B cell (primary cell): ENCODE results near the gene DNAAF6. TPM values are rescaled to one million over a fixed set of nuclear protein-coding genes. Genes with fewer than 3 reads are reported as not detected.

Experiments used
- ATAC-seq: fragments of 200-7000 bp; cut with Tn5 transposase; one replicate; pipeline ENCODE4 v1.10.0; 2021; ENCODE audit warnings: low read depth, mild to moderate bottlenecking, moderate number of reproducible peaks, moderate library complexity
- CTCF ChIA-PET: fragments of 350-600 bp; sonication (Branson Sonifier 250); formaldehyde crosslinking; loops from one replicate; lab custom pipeline; 2021; ENCODE audit warnings: antibody characterized with exemption, inconsistent platforms; lab: Charles Lee
- POLR2A ChIA-PET: fragments of 350-600 bp; sonication (Branson Sonifier 250); formaldehyde crosslinking; loops from one replicate; lab custom pipeline; 2021; ENCODE audit warnings: antibody characterized with exemption; lab: Charles Lee
- DNase-seq: peaks from one replicate; pipeline ENCODE4 v3.0.0; 2013
- H2AFZ ChIP-seq: 2 replicates; pipeline ENCODE4 v1.6.1; 2012; ENCODE audit warnings: mild to moderate bottlenecking, low read depth, low read length; ENCODE audit not compliant: insufficient read depth, poor library complexity, severe bottlenecking
- H3K27ac ChIP-seq, 2 donors: 1 replicate in 1 of 2; 2 replicates in 1 of 2; pipeline ENCODE4 v1.5.1; 2012 to 2013; ENCODE audit warnings: low read length in 2 of 2, mild to moderate bottlenecking in 2 of 2, moderate library complexity in 1 of 2
- H3K27me3 ChIP-seq, 4 experiments: fragments of 200-600 bp in 1 of 4; sonication (generic) in 1 of 4; replicated peaks in 1 of 4; 1 replicate in 2 of 4; 2 replicates in 2 of 4; pipeline versions ENCODE4 v1.6.1 to v1.7.0; 2013 to 2016; ENCODE audit warnings: low read length in 3 of 4, mild to moderate bottlenecking in 2 of 4, mixed read lengths in 1 of 4, moderate library complexity in 1 of 4; ENCODE audit not compliant: insufficient read depth in 4 of 4, control insufficient read depth in 3 of 4; ENCODE audit errors: control extremely low read depth in 1 of 4
- H3K36me3 ChIP-seq, 2 experiments: replicated peaks in 1 of 2; 1 replicate in 1 of 2; 2 replicates in 1 of 2; pipeline versions ENCODE4 v1.6.1 to v1.7.1; 2013; ENCODE audit warnings: low read length in 1 of 2; ENCODE audit not compliant: insufficient read depth in 2 of 2, control insufficient read depth in 1 of 2; ENCODE audit errors: control extremely low read depth in 1 of 2, extremely low read depth in 1 of 2
- H3K4me1 ChIP-seq, 2 donors: fragments of 200-600 bp in 1 of 2; sonication (generic) in 1 of 2; 1 replicate in 1 of 2; 2 replicates in 1 of 2; pipeline versions ENCODE4 v1.5.1 to v1.6.1; 2013 to 2017; ENCODE audit warnings: low read length in 2 of 2; ENCODE audit not compliant: control insufficient read depth in 2 of 2, insufficient read depth in 2 of 2
- H3K4me2 ChIP-seq: replicated peaks from 2 replicates; pipeline ENCODE3; 2012; ENCODE audit warnings: mild to moderate bottlenecking, low read depth, low read length; ENCODE audit not compliant: poor library complexity, severe bottlenecking
- H3K4me3 ChIP-seq, 5 experiments: fragments of 200-600 bp in 1 of 5; sonication (generic) in 1 of 5; 1 replicate in 3 of 5; 2 replicates in 2 of 5; pipeline versions ENCODE4 v1.5.1 to v1.7.0; 2011 to 2016; ENCODE audit warnings: low read length in 4 of 5, mild to moderate bottlenecking in 4 of 5, low read depth in 2 of 5, control low read depth in 1 of 5, moderate library complexity in 1 of 5; ENCODE audit not compliant: insufficient read depth in 1 of 5; ENCODE audit errors: control extremely low read depth in 1 of 5, extremely low read depth in 1 of 5
- H3K79me2 ChIP-seq: fragments of 200-600 bp; sonication (generic); one replicate; pipeline ENCODE4 v1.6.0; 2016; ENCODE audit warnings: low read length; ENCODE audit not compliant: control insufficient read depth, insufficient read depth
- H3K9ac ChIP-seq: fragments of 200-600 bp; sonication (generic); 2 replicates; pipeline ENCODE4 v1.6.1; 2017; ENCODE audit warnings: mild to moderate bottlenecking, low read length, moderate library complexity
- H3K9me3 ChIP-seq, 3 donors: one replicate each; pipeline versions ENCODE4 v1.6.1 to v1.7.1; 2013; ENCODE audit warnings: low read length in 2 of 3; ENCODE audit not compliant: control insufficient read depth in 2 of 3, insufficient read depth in 1 of 3; ENCODE audit errors: control extremely low read depth in 1 of 3
- H4K20me1 ChIP-seq: 2 replicates; pipeline ENCODE4 v1.6.0; 2012; ENCODE audit warnings: mild to moderate bottlenecking, low read length; ENCODE audit not compliant: insufficient read depth, control insufficient read depth, poor library complexity, severe bottlenecking
- H3K27ac Mint-ChIP-seq: one replicate; pipeline ENCODE4 v1.8.0; 2021; ENCODE audit warnings: mixed read lengths
- H3K27me3 Mint-ChIP-seq: one replicate; pipeline ENCODE4 v1.8.0; 2021; ENCODE audit warnings: mixed read lengths
- H3K4me1 Mint-ChIP-seq: one replicate; pipeline ENCODE4 v1.8.0; 2021; ENCODE audit warnings: mixed read lengths
- H3K4me3 Mint-ChIP-seq: one replicate; pipeline ENCODE4 v1.8.0; 2021; ENCODE audit warnings: mixed read lengths
- H3K9me3 Mint-ChIP-seq: one replicate; pipeline ENCODE4 v1.8.0; 2022; ENCODE audit warnings: mixed read lengths; ENCODE audit not compliant: insufficient read depth
- EZH2 ChIP-seq: IDR thresholded peaks from 2 replicates; pipeline ENCODE4 v1.6.1; 2012; ENCODE audit warnings: borderline replicate concordance, low read depth, mild to moderate bottlenecking, moderate library complexity, low read length; ENCODE audit not compliant: insufficient read depth, poor library complexity, severe bottlenecking
- WGBS: methylation state at CpG from one replicate; pipeline ENCODE4 v1.1.5; 2013; ENCODE audit warnings: missing lambda C conversion rate; ENCODE audit not compliant: insufficient coverage; 5-methylcytosine and 5-hydroxymethylcytosine counted together
- intact Hi-C: fragments of 100-400 bp; cut with micrococcal nuclease; formaldehyde crosslinking; loops from one replicate; pipeline ENCODE4 v1.10.0; 2022
- polyA plus RNA-seq: library from polyadenylated mRNA; depleted of rRNA; stranded (reverse); fragments of >200 nt; gene quantifications from 2 replicates; pipeline ENCODE4 v1.2.3, GENCODE V29; 2012
- total RNA-seq, 2 donors: library from RNA; stranded (reverse); fragments of 120-200 nt in 1 of 2; gene quantifications; 1 replicate in 1 of 2; 2 replicates in 1 of 2; pipeline versions ENCODE4 v1.2.3 to v1.2.4, GENCODE V29; 2013 to 2022
- TF ChIP-seq, protein P1 (sequence below): fragments of 200-600 bp; IDR thresholded peaks from one replicate; pipeline ENCODE4 v1.8.0; 2022; ENCODE audit warnings: antibody characterized with exemption, mild to moderate bottlenecking

DNAAF6 gene
- total and polyA plus RNA-seq, 2 donors (not counting 1 experiment from before 2014, with no cell fraction given) = not detected

DNA sequence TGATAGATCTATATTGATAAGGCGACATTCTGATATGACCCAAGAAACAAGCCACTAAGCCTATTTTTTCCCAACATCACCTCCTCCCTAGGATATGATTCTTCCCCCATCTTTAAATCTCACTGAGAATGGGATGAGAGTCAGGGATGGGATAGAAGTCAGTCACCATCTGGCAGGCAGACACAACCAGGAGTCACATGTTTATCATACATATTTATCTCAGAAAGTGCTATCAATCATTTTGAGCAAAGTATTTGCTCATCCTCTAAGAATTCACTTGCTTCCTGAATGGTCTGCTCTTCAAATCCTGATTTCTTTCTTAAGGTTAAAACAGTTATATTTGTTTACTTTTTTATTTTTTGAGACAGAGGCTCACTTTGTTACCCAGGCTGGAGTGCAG is 20.3 kb downstream of the DNAAF6 start:
- DNase-seq = no peak
- peaks cover 5% of the 10 kb centered on the region for H3K4me1 Mint-ChIP-seq
- intact Hi-C loops = no loop called here

DNA sequence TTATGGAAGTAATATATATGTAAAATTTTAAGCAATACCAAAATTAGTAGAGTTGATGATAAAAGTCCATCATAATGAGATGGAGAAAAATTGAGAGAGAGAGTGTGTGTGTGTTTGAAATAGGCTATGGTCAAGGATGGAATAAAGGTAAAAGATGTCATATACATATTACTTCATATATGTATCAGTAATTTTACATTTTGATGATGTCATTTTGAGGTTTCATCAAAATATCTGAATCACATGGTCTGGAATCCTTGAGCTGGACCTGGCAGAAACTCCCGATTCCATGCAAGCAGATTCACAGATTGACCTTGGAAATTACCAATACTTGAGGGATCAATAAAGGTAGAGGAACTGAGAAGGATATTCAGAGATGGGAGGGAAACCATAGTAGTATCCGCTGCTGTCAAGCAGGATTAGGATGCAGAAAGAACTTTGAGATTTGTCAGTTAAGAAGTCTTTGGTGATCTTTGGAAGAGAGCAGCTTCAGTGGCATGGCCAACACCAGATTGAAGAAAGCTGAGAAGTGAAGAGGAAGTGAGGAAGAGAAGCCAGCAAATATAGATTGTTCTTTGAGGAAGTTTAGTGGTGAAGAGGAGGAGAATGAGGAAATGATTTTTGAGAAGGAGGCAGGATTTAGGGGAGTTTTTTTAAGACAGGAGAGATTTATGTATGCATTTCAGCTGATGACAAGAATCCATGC is 21.5 kb downstream of the DNAAF6 start:
- H3K27ac Mint-ChIP-seq = no peak overlapping the region
- peaks cover 5% of the 10 kb centered on the region for H3K4me1 Mint-ChIP-seq
- H3K9ac ChIP-seq = no peak overlapping the region
- DNase-seq (no peak), ATAC-seq (no peak)
- H3K9me3 Mint-ChIP-seq = no peaks in the 10 kb centered on the region
- no peak overlapping the region for H3K4me2 ChIP-seq
- no peak overlapping the region for H2AFZ ChIP-seq
- no peak overlapping the region for H3K4me3 Mint-ChIP-seq
- ChIA-PET POLR2A (no interaction called here), CTCF (interaction anchor here (0.7 kb wide), 1 partner anchor 328 kb away, joined by 3 read pairs; no protein-coding TSS in a partner anchor)
- 100% methylated on average over 1 of the region's 2 CpGs for WGBS
- no peaks in the 10 kb centered on the region for H3K9me3 ChIP-seq
- H3K4me1 ChIP-seq = no peaks in the 10 kb centered on the region
- H4K20me1 ChIP-seq = no peaks in the 10 kb centered on the region
- H3K36me3 ChIP-seq = no peaks in the 10 kb centered on the region
- H3K27me3 Mint-ChIP-seq = no peaks in the 10 kb centered on the region
- H3K27ac ChIP-seq = no peak overlapping the region
- no peaks in the 10 kb centered on the region for H3K27me3 ChIP-seq
- no peak overlapping the region for H3K4me3 ChIP-seq
- intact Hi-C loops = no loop called here
- no peaks in the 10 kb centered on the region for H3K79me2 ChIP-seq
- TF ChIP-seq EZH2 = no peak
- TF ChIP-seq, protein P1, sequence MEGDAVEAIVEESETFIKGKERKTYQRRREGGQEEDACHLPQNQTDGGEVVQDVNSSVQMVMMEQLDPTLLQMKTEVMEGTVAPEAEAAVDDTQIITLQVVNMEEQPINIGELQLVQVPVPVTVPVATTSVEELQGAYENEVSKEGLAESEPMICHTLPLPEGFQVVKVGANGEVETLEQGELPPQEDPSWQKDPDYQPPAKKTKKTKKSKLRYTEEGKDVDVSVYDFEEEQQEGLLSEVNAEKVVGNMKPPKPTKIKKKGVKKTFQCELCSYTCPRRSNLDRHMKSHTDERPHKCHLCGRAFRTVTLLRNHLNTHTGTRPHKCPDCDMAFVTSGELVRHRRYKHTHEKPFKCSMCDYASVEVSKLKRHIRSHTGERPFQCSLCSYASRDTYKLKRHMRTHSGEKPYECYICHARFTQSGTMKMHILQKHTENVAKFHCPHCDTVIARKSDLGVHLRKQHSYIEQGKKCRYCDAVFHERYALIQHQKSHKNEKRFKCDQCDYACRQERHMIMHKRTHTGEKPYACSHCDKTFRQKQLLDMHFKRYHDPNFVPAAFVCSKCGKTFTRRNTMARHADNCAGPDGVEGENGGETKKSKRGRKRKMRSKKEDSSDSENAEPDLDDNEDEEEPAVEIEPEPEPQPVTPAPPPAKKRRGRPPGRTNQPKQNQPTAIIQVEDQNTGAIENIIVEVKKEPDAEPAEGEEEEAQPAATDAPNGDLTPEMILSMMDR = no peak

More for the DNA sequence above, 20.3 kb downstream of the DNAAF6 start:
- Mint-ChIP-seq H3K27ac (no peak overlapping the region), H3K27me3 (no peaks in the 10 kb centered on the region), H3K4me3 (no peak overlapping the region), H3K9me3 (no peaks in the 10 kb centered on the region)
- no peak overlapping the region for H2AFZ ChIP-seq
- H3K9me3 ChIP-seq = no peaks in the 10 kb centered on the region
- no peak overlapping the region for H3K27ac ChIP-seq
- no peak overlapping the region for H3K4me2 ChIP-seq
- no peaks in the 10 kb centered on the region for H3K36me3 ChIP-seq
- ChIA-PET POLR2A (no interaction called here), CTCF (no interaction called here)
- ATAC-seq = no peak
- H3K79me2 ChIP-seq = no peaks in the 10 kb centered on the region
- no peak overlapping the region for H3K4me3 ChIP-seq
- no peak overlapping the region for H3K9ac ChIP-seq
- no peaks in the 10 kb centered on the region for H3K4me1 ChIP-seq
- WGBS = no CpG with 5 or more reads among the region's 1 CpG
- no peaks in the 10 kb centered on the region for H3K27me3 ChIP-seq
- H4K20me1 ChIP-seq = no peaks in the 10 kb centered on the region
- TF ChIP-seq, protein P1 = no peak
- TF ChIP-seq EZH2 = no peak
